IPS-18a (cell line): ENCODE data around the gene LCE3E.
"Not testable (repeated sequence)": the region's sequence is repeated elsewhere in the genome, so short reads cannot be mapped to it uniquely, and the experiment has no call there.

Experiments
- H3K27ac ChIP-seq: one replicate; pipeline ENCODE4 v1.5.1; 2013; ENCODE audit warnings: low read length
- H3K27me3 ChIP-seq: one replicate; pipeline ENCODE4 v1.6.1; 2013; ENCODE audit warnings: mild to moderate bottlenecking, low read length; ENCODE audit not compliant: control insufficient read depth, insufficient read depth
- H3K36me3 ChIP-seq: one replicate; pipeline ENCODE4 v1.6.1; 2013; ENCODE audit warnings: low read depth, low read length; ENCODE audit not compliant: control insufficient read depth
- H3K4me1 ChIP-seq: one replicate; pipeline ENCODE4 v1.6.1; 2013; ENCODE audit warnings: low read depth, low read length; ENCODE audit not compliant: control insufficient read depth
- H3K4me3 ChIP-seq: one replicate; pipeline ENCODE4 v1.5.1; 2013; ENCODE audit warnings: low read length
- H3K9ac ChIP-seq: one replicate; pipeline ENCODE4 v1.6.1; 2013; ENCODE audit warnings: mild to moderate bottlenecking, low read length, moderate library complexity
- H3K9me3 ChIP-seq: one replicate; pipeline ENCODE4 v1.6.1; 2013; ENCODE audit warnings: low read depth, low read length; ENCODE audit not compliant: control insufficient read depth

Gene LCE3E, protein sequence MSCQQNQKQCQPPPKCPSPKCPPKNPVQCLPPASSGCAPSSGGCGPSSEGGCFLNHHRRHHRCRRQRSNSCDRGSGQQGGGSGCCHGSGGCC

GRCh38 chr1:152566681-152567080, at the start of gene LCE3E:
TSS of gene LCE3E (minus strand) at chr1:152566780. CDS start at chr1:152566208, 572 bp downstream.
- Histone ChIP-seq H3K4me3 (no peak within 1 kb of the TSS), H3K9ac (no peak within 1 kb of the TSS), H3K9me3 (peaks cover 82% of the 10 kb centered on the region), H3K27ac (no peak within 1 kb of the TSS), H3K27me3 (no peaks in the 10 kb centered on the region), H3K4me1 (no peaks in the 10 kb centered on the region), H3K36me3 (no peaks in the 10 kb centered on the region)

- H3K36me3 ChIP-seq, result no peaks in the 10 kb centered on the region
- peaks cover 39% of the 10 kb centered on the region for H3K9me3 ChIP-seq
- H3K4me1 ChIP-seq, result no peaks in the 10 kb centered on the region
- no peak within 1 kb of the TSS for H3K27ac ChIP-seq
- H3K27me3 ChIP-seq, result no peaks in the 10 kb centered on the region
- no peak within 1 kb of the TSS for H3K9ac ChIP-seq
- H3K4me3 ChIP-seq, result no peak within 1 kb of the TSS
Measured at GRCh38 chr1:152613511-152613910, 46.9 kb upstream of the LCE3E start, which contains the start of gene LCE3B. TSS of gene LCE3B (plus strand) at chr1:152613811. CDS start at chr1:152613811, 0 bp downstream.

DNA sequence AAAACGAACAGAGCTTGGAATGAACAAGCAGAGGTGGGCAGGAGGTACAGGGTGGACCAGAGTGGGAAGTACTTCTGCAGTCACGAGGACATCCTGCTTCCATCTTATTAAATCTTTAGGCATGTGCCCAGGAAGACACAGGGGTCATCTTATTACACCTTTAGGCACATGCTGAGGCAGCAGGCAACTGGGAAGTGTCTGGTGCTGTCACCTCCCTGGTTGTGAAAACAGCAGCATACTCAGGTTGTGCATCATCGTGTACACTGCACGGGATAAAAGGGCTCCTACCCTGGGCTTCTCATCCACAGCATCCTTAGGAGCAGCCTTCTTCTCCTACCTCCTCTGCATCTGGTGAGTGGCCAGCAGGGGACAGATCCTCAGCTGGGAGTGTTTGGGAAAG, 33.4 kb upstream of the LCE3E start, which contains the start of gene LCE3C:
LCE3C (plus strand) TSS at position 301 of the 400 bp plus-strand sequence. CDS start 498 bp downstream, outside the sequence.
- no peak within 1 kb of the TSS for H3K27ac ChIP-seq

GRCh38 chr1:152596986-152597385, 30.4 kb upstream of the LCE3E start:
- Histone ChIP-seq H3K4me3 (no peak overlapping the region), H3K36me3 (no peaks in the 10 kb centered on the region), H3K4me1 (no peaks in the 10 kb centered on the region), H3K27me3 (no peaks in the 10 kb centered on the region), H3K9me3 (peaks cover 36% of the 10 kb centered on the region), H3K9ac (no peak overlapping the region), H3K27ac (no peak overlapping the region)

More for the DNA sequence above, 33.4 kb upstream of the LCE3E start, which contains the start of gene LCE3C:
- no peak within 1 kb of the TSS for H3K4me3 ChIP-seq
- no peak within 1 kb of the TSS for H3K9ac ChIP-seq
- no peaks in the 10 kb centered on the region for H3K36me3 ChIP-seq
- H3K27me3 ChIP-seq, result no peaks in the 10 kb centered on the region
- peaks cover 35% of the 10 kb centered on the region for H3K9me3 ChIP-seq
- H3K4me1 ChIP-seq, result no peaks in the 10 kb centered on the region

GRCh38 chr1:152585586-152585985, 19.0 kb upstream of the LCE3E start:
- no peak overlapping the region for H3K9ac ChIP-seq
- no peaks in the 10 kb centered on the region for H3K4me1 ChIP-seq
- H3K27ac ChIP-seq, result no peak overlapping the region
- H3K4me3 ChIP-seq, result no peak overlapping the region
- H3K36me3 ChIP-seq, result no peaks in the 10 kb centered on the region
- H3K9me3 ChIP-seq, result peaks cover 26% of the 10 kb centered on the region
- no peaks in the 10 kb centered on the region for H3K27me3 ChIP-seq

GRCh38 chr1:152582647-152583046, 16.1 kb upstream of the LCE3E start:
- H3K36me3 ChIP-seq, result no peaks in the 10 kb centered on the region
- peaks cover 46% of the 10 kb centered on the region for H3K9me3 ChIP-seq
- H3K4me3 ChIP-seq, result no peak overlapping the region
- no peak overlapping the region for H3K27ac ChIP-seq
- H3K9ac ChIP-seq, result no peak overlapping the region
- H3K27me3 ChIP-seq, result no peaks in the 10 kb centered on the region
- no peaks in the 10 kb centered on the region for H3K4me1 ChIP-seq

DNA sequence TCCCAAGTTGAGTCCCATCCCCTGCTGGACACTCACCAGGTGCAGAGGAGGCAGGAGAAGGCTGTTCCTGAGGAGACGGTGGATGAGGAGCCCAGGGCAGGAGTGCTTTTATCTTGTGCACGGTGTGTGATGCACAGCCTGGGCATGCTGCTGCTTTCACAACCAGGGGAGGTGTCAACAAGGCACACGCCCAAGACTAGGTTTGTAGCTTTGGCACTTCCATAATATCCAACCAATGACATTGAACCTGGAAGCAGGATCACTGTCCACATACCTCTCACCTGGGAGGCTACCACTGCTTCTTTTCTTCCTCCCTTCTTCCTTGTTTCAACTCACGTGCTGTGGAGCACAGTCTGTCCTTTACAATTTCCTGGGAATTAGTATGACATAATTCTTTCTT, 13.9 kb upstream of the LCE3E start, which contains the start of gene LCE3D:
LCE3D (minus strand) TSS at position 84 of the 400 bp plus-strand sequence. CDS start 580 bp downstream, outside the sequence.
- Histone ChIP-seq H3K4me1 (no peaks in the 10 kb centered on the region), H3K27ac (no peak within 1 kb of the TSS), H3K9me3 (peaks cover 61% of the 10 kb centered on the region), H3K9ac (no peak within 1 kb of the TSS), H3K4me3 (no peak within 1 kb of the TSS), H3K27me3 (no peaks in the 10 kb centered on the region), H3K36me3 (no peaks in the 10 kb centered on the region)

DNA sequence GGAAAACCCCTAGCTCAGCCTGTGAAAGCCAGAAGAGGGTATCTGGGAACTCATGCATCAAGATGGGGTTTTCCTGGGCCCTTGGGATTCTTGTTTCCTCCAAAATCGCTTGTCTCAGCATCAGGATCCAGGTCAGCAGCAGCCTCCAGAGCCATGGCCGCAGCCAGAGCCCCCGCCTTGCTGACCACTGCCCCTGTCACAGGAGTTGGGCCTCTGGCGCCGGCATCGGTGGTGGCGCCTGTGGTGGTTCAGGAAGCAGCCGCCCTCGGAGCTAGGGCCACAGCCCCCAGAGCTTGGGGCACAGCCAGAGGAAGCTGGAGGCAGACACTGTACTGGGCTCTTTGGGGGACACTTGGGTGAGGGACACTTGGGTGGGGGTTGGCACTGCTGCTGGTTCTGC, 12.9 kb upstream of the LCE3E start:
- H3K9ac ChIP-seq, H3K27me3 ChIP-seq, H3K4me1 ChIP-seq, H3K36me3 ChIP-seq, H3K4me3 ChIP-seq, H3K27ac ChIP-seq: not testable (repeated sequence)
- peaks cover 70% of the 10 kb centered on the region for H3K9me3 ChIP-seq

DNA sequence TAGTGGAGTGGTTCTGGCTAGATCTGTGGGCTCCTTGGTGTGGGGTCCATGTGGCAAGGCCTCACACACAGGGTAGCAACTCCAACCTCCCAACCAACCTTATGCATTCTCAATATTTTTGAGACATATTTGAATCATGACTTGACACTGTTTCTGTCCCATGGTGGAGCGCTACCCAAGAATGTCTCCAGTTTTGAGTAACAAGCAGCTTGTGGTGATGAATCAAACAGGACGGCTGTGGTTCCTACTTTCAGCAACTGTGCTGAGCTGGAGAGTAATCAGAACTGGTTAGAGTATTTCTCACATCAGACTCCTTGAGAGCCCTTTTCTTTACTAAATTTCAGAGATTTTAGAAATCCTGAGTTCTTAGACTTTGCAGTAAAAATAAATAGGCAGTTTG, 10.6 kb upstream of the LCE3E start:
- Histone ChIP-seq H3K9ac (no peak overlapping the region), H3K4me3 (no peak overlapping the region), H3K4me1 (no peaks in the 10 kb centered on the region), H3K27ac (no peak overlapping the region), H3K36me3 (no peaks in the 10 kb centered on the region), H3K9me3 (peaks cover 77% of the 10 kb centered on the region), H3K27me3 (no peaks in the 10 kb centered on the region)

DNA sequence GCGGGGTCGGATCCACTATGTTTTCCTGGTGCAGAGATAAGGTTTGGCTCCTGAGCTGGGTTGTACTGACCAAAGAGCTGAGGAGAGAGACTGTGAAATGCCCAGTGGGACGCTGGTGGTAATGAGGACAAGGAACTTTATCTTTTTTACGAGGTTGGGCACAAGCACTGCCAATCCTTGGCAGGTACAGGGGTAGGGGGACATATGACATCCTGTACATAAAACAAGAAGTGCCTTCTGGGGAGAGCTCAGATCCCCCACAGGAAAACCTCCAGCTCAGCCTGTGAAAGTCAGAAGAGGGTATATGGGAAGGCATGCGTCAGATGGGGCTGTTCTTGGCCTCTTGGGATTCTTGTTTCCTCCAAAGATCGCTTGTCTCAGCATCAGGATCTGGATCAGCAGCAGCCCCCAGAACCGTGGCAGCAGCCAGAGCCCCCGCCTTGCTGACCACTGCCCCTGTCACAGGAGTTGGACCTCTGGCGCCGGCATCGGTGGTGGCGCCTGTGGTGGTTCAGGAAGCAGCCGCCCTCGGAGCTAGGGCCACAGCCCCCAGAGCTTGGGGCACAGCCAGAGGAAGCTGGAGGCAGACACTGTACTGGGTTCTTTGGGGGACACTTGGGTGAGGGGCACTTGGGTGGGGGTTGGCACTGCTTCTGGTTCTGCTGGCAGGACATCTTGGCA, 905 bp downstream of the LCE3E start:
- H3K27ac ChIP-seq, result no peak overlapping the region
- no peaks in the 10 kb centered on the region for H3K4me1 ChIP-seq
- H3K9ac ChIP-seq, result no peak overlapping the region
- H3K4me3 ChIP-seq, result no peak overlapping the region
- H3K9me3 ChIP-seq, result peaks cover 80% of the 10 kb centered on the region
- no peaks in the 10 kb centered on the region for H3K36me3 ChIP-seq
- no peaks in the 10 kb centered on the region for H3K27me3 ChIP-seq

- Histone ChIP-seq H3K36me3 (no peaks in the 10 kb centered on the region), H3K4me1 (no peaks in the 10 kb centered on the region), H3K9me3 (peaks cover 79% of the 10 kb centered on the region), H3K27me3 (no peaks in the 10 kb centered on the region), H3K9ac (no peak overlapping the region), H3K27ac (no peak overlapping the region), H3K4me3 (no peak overlapping the region)
Measured at GRCh38 chr1:152565115-152565514, 1.5 kb downstream of the LCE3E start.

DNA sequence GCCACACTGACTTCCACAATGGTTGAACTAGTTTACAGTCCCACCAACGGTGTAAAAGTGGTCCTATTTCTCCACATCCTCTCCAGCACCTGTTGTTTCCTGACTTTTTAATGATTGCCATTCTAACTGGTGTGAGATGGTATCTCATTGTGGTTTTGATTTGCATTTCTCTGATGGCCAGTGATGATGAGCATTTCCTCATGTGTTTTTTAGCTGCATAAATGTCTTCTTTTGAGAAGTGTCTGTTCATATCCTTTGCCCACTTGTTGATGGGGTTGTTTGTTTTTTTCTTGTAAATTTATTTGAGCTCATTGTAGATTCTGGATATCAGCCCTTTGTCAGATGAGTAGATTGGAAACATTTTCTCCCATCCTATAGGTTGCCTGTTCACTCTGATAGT, 18.2 kb downstream of the LCE3E start:
- not testable (repeated sequence) for H3K27ac ChIP-seq, H3K36me3 ChIP-seq
- peaks cover 33% of the 10 kb centered on the region for H3K9me3 ChIP-seq

More for the DNA sequence above, 18.2 kb downstream of the LCE3E start:
- H3K4me1 ChIP-seq, H3K9ac ChIP-seq, H3K4me3 ChIP-seq, H3K27me3 ChIP-seq: not testable (repeated sequence)
